HepG2 (cell line): ENCODE results near the gene NEU1. TPM values are rescaled to one million over a fixed set of nuclear protein-coding genes. Genes with fewer than 3 reads are reported as not detected.

ENCODE experiments used
- AKNA ChIP-seq: sonication (generic); formaldehyde crosslinking; IDR thresholded peaks from 2 replicates; pipeline ENCODE4 v1.4.0; 2020; ENCODE audit warnings: missing genetic modification reagents, borderline replicate concordance
- CREB3 ChIP-seq: sonication (generic); formaldehyde crosslinking; IDR thresholded peaks from 2 replicates; pipeline ENCODE4 v1.5.0; 2020; ENCODE audit warnings: missing genetic modification reagents
- FOXO1 ChIP-seq: sonication (generic); formaldehyde crosslinking; IDR thresholded peaks from 2 replicates; pipeline ENCODE4 v1.4.0; 2020; ENCODE audit warnings: missing genetic modification reagents
- HOXA5 ChIP-seq: sonication (generic); formaldehyde crosslinking; IDR thresholded peaks from 2 replicates; pipeline ENCODE4 v1.4.0; 2020; ENCODE audit warnings: missing genetic modification reagents
- IRF1 ChIP-seq: sonication (generic); formaldehyde crosslinking; IDR thresholded peaks from 2 replicates; pipeline ENCODE4 v1.4.0; 2020; ENCODE audit warnings: low read depth, mild to moderate bottlenecking, missing genetic modification reagents
- KDM4B ChIP-seq: sonication (generic); formaldehyde crosslinking; IDR thresholded peaks from 2 replicates; pipeline ENCODE4 v1.4.0; 2020; ENCODE audit warnings: missing genetic modification reagents
- RERE ChIP-seq: IDR thresholded peaks from 2 replicates; pipeline ENCODE4 v1.6.1; 2016; ENCODE audit warnings: low read depth, missing genetic modification reagents, missing compliant biosample characterization
- SATB2 ChIP-seq: sonication (generic); formaldehyde crosslinking; IDR thresholded peaks from 2 replicates; pipeline ENCODE4 v1.5.0; 2020; ENCODE audit warnings: missing genetic modification reagents
- SIN3A ChIP-seq: IDR thresholded peaks from 2 replicates; pipeline ENCODE4 v1.6.1; 2011; ENCODE audit warnings: low read depth, mild to moderate bottlenecking, control low read depth, low read length, borderline replicate concordance
- SOX6 ChIP-seq, 2 experiments: fragments of 450-650 bp in 1 of 2; sonication (generic) in 1 of 2; formaldehyde crosslinking in 1 of 2; IDR thresholded peaks; 2 replicates each; pipeline versions ENCODE4 v1.4.0 to v1.6.1; 2017 to 2020; ENCODE audit warnings: antibody characterized with exemption in 1 of 2, mild to moderate bottlenecking in 1 of 2, missing genetic modification reagents in 1 of 2
- TBX3 ChIP-seq: fragments of 450-650 bp; IDR thresholded peaks from 2 replicates; pipeline ENCODE4 v1.6.1; 2017; ENCODE audit warnings: antibody characterized with exemption, mild to moderate bottlenecking, inconsistent platforms, borderline replicate concordance
- ZBTB7A ChIP-seq: sonication (generic); formaldehyde crosslinking; IDR thresholded peaks from 2 replicates; pipeline ENCODE4 v1.8.0; 2022; ENCODE audit warnings: mild to moderate bottlenecking, missing genetic modification reagents
- ZNF225 ChIP-seq: sonication (generic); formaldehyde crosslinking; IDR thresholded peaks from 2 replicates; pipeline ENCODE4 v1.4.0; 2020; ENCODE audit warnings: mild to moderate bottlenecking, missing genetic modification reagents
- ZNF3 ChIP-seq: IDR thresholded peaks from 2 replicates; pipeline ENCODE4 v1.7.0; 2017; ENCODE audit warnings: inconsistent platforms
- ZNF383 ChIP-seq: sonication (generic); formaldehyde crosslinking; IDR thresholded peaks from 2 replicates; pipeline ENCODE4 v1.4.0; 2020; ENCODE audit warnings: missing genetic modification reagents, mild to moderate bottlenecking, borderline replicate concordance
- ZNF430 ChIP-seq: sonication (generic); formaldehyde crosslinking; IDR thresholded peaks from 2 replicates; pipeline ENCODE4 v1.9.0; 2021; ENCODE audit warnings: mild to moderate bottlenecking, missing genetic modification reagents
- ZNF44 ChIP-seq: sonication (generic); formaldehyde crosslinking; IDR thresholded peaks from 2 replicates; pipeline ENCODE4 v1.5.1; 2020; ENCODE audit warnings: mild to moderate bottlenecking, missing genetic modification reagents
- ZNF615 ChIP-seq: sonication (generic); formaldehyde crosslinking; IDR thresholded peaks from 2 replicates; pipeline ENCODE4 v1.5.0; 2020; ENCODE audit warnings: mild to moderate bottlenecking, missing genetic modification reagents, borderline replicate concordance
- ZSCAN31 ChIP-seq: sonication (generic); formaldehyde crosslinking; IDR thresholded peaks from 2 replicates; pipeline ENCODE4 v1.5.0; 2020; ENCODE audit warnings: low read depth, mild to moderate bottlenecking, missing genetic modification reagents
- polyA plus RNA-seq, 8 experiments: library from polyadenylated mRNA; depleted of rRNA in 3 of 8; stranded (reverse) in 7 of 8; unstranded in 1 of 8; fragments of >200 nt; fragmentation: Illumina TruSeq in 4 of 8; extraction: Trizol in 4 of 8; gene quantifications; 2 replicates each; pipeline versions ENCODE4 v1.2.1 to v1.2.3, GENCODE V29; 2011 to 2016; ENCODE audit warnings: low read depth in 4 of 8, missing spikeins in 1 of 8, mixed read lengths in 1 of 8; ENCODE audit not compliant: insufficient read depth in 1 of 8
- total RNA-seq, 5 experiments: library from RNA; depleted of rRNA; stranded (reverse); fragments of >200 nt; fragmentation: Illumina TruSeq; extraction: Trizol; gene quantifications; 2 replicates each; pipeline ENCODE4 v1.2.3, GENCODE V29; 2016; ENCODE audit warnings: low read depth in 1 of 5

NEU1 gene
- total and polyA plus RNA-seq, 2 of the 13 experiments (the other 11 are each of a cell fraction or from before 2014, with no cell fraction given): 215 to 297 TPM

- no peak for TF ChIP-seq AKNA (CRISPR knock-in tag)
- 0 out of 2 replicates have a peak, but pooled peaks have one; percentile 22 for TF ChIP-seq SATB2
- TF ChIP-seq ZBTB7A (CRISPR knock-in tag): no peak
- no peak for TF ChIP-seq SOX6 (IDR thresholded peaks at IDR 0.05)
- no peak for TF ChIP-seq SOX6 (CRISPR knock-in tag; IDR thresholded peaks at IDR 0.05)
- TF ChIP-seq KDM4B (CRISPR knock-in tag): no peak
- TF ChIP-seq ZNF615: peak; percentile 59; the same call in 1 of the 2 replicates
- no peak for TF ChIP-seq TBX3
- TF ChIP-seq ZNF3: no peak
- TF ChIP-seq HOXA5 (CRISPR knock-in tag): no peak
- no peak for TF ChIP-seq ZNF44 (CRISPR knock-in tag)
- TF ChIP-seq IRF1 (CRISPR knock-in tag): no peak
- TF ChIP-seq ZNF225 (CRISPR knock-in tag): no peak
- TF ChIP-seq CREB3 (CRISPR knock-in tag): no peak
- TF ChIP-seq ZNF430: no peak
- TF ChIP-seq SIN3A: no peak
- no peak for TF ChIP-seq RERE (CRISPR knock-in tag)
- TF ChIP-seq ZNF383 (CRISPR knock-in tag): no peak
- TF ChIP-seq ZSCAN31 (CRISPR knock-in tag): 0 out of 2 replicates have a peak, but pooled peaks have one; percentile 19
- 0 out of 2 replicates have a peak, but pooled peaks have one; percentile 1 for TF ChIP-seq FOXO1 (CRISPR knock-in tag)
These were observed 35.8 kb downstream of the NEU1 start (continued) for GRCh38 chr6:31826793-31827285.
